ENCODE data around the gene CSNK1E.

GRCh38 chr22:38350444-38351359, 33.5 kb upstream of the CSNK1E start:
- TF ChIP-seq CTCF (conservative IDR thresholded peaks at IDR 0.05; ENCODE audit: low read depth, low read length) (no peak), USF2 (IDR thresholded peaks at IDR 0.05; ENCODE audit: low read depth, low read length) (no peak), SMC3 (IDR thresholded peaks at IDR 0.05; ENCODE audit: low read depth, low read length) (no peak), POLR2A (IDR thresholded peaks at IDR 0.05; ENCODE audit: low read depth, low read length) (no peak), BHLHE40 (IDR thresholded peaks at IDR 0.05; ENCODE audit: low read depth, low read length) (no peak), CEBPB (IDR thresholded peaks at IDR 0.05; ENCODE audit: low read depth, low read length) (no peak), MAFK (IDR thresholded peaks at IDR 0.05; ENCODE audit: low read depth, low read length) (no peak), RAD21 (IDR thresholded peaks at IDR 0.05; ENCODE audit: low read length) (no peak), ELK1 (IDR thresholded peaks at IDR 0.05; ENCODE audit: borderline replicate concordance, low read depth, low read length) (no peak), CHD1 (IDR thresholded peaks at IDR 0.05; ENCODE audit: low read depth, low read length) (no peak)

All from IMR-90 (cell line).